Adrenal gland (tissue), 12 donors: ENCODE results near the gene MAST4. TPM values are rescaled to one million over a fixed set of nuclear protein-coding genes. Genes with fewer than 3 reads are reported as not detected.

Experiments
- DNase-seq, 7 donors: peaks; one replicate each; pipeline ENCODE4 v3.0.0-alpha.2; 2019 to 2020
- H3K27ac ChIP-seq, 5 donors: fragments of 200-600 bp; sonication (generic) in 4 of 5; 1 replicate in 3 of 5; 2 replicates in 2 of 5; pipeline versions ENCODE4 v1.5.1 to v1.8.0; 2016 to 2020; ENCODE audit warnings: mild to moderate bottlenecking in 1 of 5
- H3K27me3 ChIP-seq: fragments of 200-600 bp; 2 replicates; pipeline ENCODE4 v1.8.0; 2021
- H3K36me3 ChIP-seq, 2 donors: fragments of 200-600 bp; replicated peaks in 1 of 2; 1 replicate in 1 of 2; 2 replicates in 1 of 2; pipeline versions ENCODE4 v1.5.1 to v1.8.0; 2018 to 2022
- H3K4me1 ChIP-seq, 2 donors: fragments of 200-600 bp; replicated peaks in 1 of 2; 1 replicate in 1 of 2; 2 replicates in 1 of 2; pipeline versions ENCODE4 v1.5.1 to v1.8.0; 2018 to 2021
- H3K4me3 ChIP-seq, 4 donors: fragments of 200-600 bp; sonication (generic) in 3 of 4; one replicate each; pipeline ENCODE4 v1.5.1; 2016 to 2018
- H3K9me3 ChIP-seq, 3 donors: fragments of 200-600 bp; sonication (generic) in 1 of 3; replicated peaks in 1 of 3; 1 replicate in 2 of 3; 2 replicates in 1 of 3; pipeline versions ENCODE4 v1.5.1 to v1.8.0; 2016 to 2021
- POLR2A ChIP-seq, 2 donors: fragments of 450-650 bp; IDR thresholded peaks; one replicate each; pipeline ENCODE4 v1.6.1; 2017; ENCODE audit warnings: antibody characterized with exemption in 2 of 2, mild to moderate bottlenecking in 2 of 2, moderate library complexity in 1 of 2
- WGBS, 4 donors: extraction: QIAGEN DNeasy Blood & Tissue Kit in 2 of 4; methylation state at CpG; one replicate each; pipeline versions ENCODE4 v1.1.5 to v1.1.7; 2013 to 2017; 5-methylcytosine and 5-hydroxymethylcytosine counted together
- intact Hi-C, 2 donors: fragments of 100-400 bp; cut with DNase I; formaldehyde crosslinking; loops; one replicate each; pipeline versions ENCODE4 v1.14.1 to v1.15.0; 2022 to 2023
- polyA plus RNA-seq, 3 donors: library from polyadenylated mRNA; stranded (reverse); fragments of 200-250 nt in 2 of 3; fragments of 350-450 nt in 1 of 3; fragmentation: Illumina TruSeq in 1 of 3; extraction: RNeasy Lipid Tissue Mini Kit (QIAGEN cat#74804) in 1 of 3; gene quantifications; one replicate each; pipeline ENCODE4 v1.2.3, GENCODE V29; 2013 to 2014
- total RNA-seq, 9 donors: library from RNA; depleted of rRNA in 4 of 9; stranded (reverse); fragments of >200 nt in 4 of 9; fragments of 120-200 nt in 1 of 9; fragmentation: NEBNext Ultra II Directional in 1 of 9; extraction: Animal tissue kit (Norgen Biotek cat#: 25700) in 1 of 9; gene quantifications; one replicate each; pipeline versions ENCODE4 v1.1.0 to v1.2.4, GENCODE V29; 2013 to 2023
- TF ChIP-seq, protein P1 (sequence below), 6 experiments: fragments of 450-650 bp in 4 of 6; fragments of 200-600 bp in 2 of 6; sonication (generic) in 1 of 6; IDR thresholded peaks; 1 replicate in 5 of 6; 2 replicates in 1 of 6; pipeline versions ENCODE4 v1.5.1 to v1.8.0; 2016 to 2021; ENCODE audit warnings: antibody characterized with exemption in 6 of 6, mild to moderate bottlenecking in 2 of 6, moderate library complexity in 1 of 6
- donor health status: healthy with polysubstance abuse.
- donor health status: Bipolar disorder and iron deficiency.
- donor health status: DM: yes; HTN: yes; CAD: no.
- donor health status: DM: no; HTN: no; CAD: no.
- donor health status: DM: no; HTN: no; CAD: no.
- donor health status: DM: yes; HTN: yes; CAD: no.

MAST4 gene
- total and polyA plus RNA-seq, 12 donors, result 12.3 to 95.0 (median 42.8) TPM

DNA sequence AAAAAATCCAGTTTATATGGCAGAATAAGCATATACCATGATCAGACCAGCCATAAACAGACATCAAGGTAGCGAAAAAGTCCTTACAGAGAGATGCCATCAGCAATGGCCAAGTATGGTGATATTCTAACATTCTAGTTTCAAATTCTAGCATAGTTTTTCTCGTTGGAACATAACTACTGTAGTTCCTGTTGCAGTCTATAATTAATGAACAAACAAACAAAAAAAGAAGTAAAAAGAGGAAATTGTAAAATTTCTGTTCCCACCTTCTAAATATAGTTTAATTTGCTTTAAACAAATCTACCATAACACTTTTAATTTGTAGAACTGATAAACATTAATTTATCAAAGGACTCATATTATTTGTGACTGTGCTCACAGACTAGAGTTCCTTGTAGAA, 610.3 kb downstream of the MAST4 start:
- Histone ChIP-seq H3K9me3 (no peaks in the 10 kb centered on the region), H3K4me3 (no peak overlapping the region), H3K36me3 (no peaks in the 10 kb centered on the region), H3K4me1 (no peaks in the 10 kb centered on the region), H3K27ac (no peak overlapping the region), H3K27me3 (no peaks in the 10 kb centered on the region)
- TF ChIP-seq, protein P1, sequence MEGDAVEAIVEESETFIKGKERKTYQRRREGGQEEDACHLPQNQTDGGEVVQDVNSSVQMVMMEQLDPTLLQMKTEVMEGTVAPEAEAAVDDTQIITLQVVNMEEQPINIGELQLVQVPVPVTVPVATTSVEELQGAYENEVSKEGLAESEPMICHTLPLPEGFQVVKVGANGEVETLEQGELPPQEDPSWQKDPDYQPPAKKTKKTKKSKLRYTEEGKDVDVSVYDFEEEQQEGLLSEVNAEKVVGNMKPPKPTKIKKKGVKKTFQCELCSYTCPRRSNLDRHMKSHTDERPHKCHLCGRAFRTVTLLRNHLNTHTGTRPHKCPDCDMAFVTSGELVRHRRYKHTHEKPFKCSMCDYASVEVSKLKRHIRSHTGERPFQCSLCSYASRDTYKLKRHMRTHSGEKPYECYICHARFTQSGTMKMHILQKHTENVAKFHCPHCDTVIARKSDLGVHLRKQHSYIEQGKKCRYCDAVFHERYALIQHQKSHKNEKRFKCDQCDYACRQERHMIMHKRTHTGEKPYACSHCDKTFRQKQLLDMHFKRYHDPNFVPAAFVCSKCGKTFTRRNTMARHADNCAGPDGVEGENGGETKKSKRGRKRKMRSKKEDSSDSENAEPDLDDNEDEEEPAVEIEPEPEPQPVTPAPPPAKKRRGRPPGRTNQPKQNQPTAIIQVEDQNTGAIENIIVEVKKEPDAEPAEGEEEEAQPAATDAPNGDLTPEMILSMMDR (IDR thresholded peaks at IDR 0.05), result no peak
- TF ChIP-seq POLR2A (IDR thresholded peaks at IDR 0.05), result no peak
- no peak for DNase-seq
- intact Hi-C loops, result loop anchor here (5.0 to 10.0 kb wide), 2 partner anchors 39 to 392 kb away; no protein-coding TSS in a partner anchor
- 76 to 81% (median 79%) methylated on average over 2 of the region's 2 CpGs for WGBS, 4 donors

DNA sequence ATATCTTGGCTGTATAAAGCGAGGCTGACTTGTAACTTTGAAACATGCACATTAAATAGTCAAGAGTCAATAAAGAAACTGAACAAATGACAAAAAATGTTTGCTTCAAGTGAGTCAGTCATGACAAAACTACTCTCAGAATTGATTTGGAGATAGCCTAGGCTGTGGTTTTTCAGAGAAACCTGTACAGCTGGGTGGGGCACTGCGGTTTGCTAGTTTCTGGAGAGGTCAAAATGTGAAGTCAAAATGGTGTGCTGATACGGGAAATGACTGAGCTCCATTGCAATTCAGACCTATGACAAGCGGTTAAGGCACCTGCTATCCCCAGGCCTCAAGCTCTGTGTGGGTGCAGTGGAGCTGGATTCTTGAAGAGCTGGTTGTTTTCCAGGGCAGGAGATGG, 610.7 kb downstream of the MAST4 start:
- intact Hi-C loops, result loop anchor here (5.0 to 10.0 kb wide), 2 partner anchors 40 to 392 kb away; no protein-coding TSS in a partner anchor
- H3K4me3 ChIP-seq, result no peak overlapping the region
- no peaks in the 10 kb centered on the region for H3K9me3 ChIP-seq
- no peaks in the 10 kb centered on the region for H3K4me1 ChIP-seq
- 85 to 98% (median 92%) methylated on average over 4 of the region's 4 CpGs for WGBS, 4 donors
- H3K36me3 ChIP-seq, result no peaks in the 10 kb centered on the region
- no peak for DNase-seq
- H3K27me3 ChIP-seq, result no peaks in the 10 kb centered on the region
- TF ChIP-seq POLR2A (IDR thresholded peaks at IDR 0.05), result no peak
- H3K27ac ChIP-seq, result no peak overlapping the region

DNA sequence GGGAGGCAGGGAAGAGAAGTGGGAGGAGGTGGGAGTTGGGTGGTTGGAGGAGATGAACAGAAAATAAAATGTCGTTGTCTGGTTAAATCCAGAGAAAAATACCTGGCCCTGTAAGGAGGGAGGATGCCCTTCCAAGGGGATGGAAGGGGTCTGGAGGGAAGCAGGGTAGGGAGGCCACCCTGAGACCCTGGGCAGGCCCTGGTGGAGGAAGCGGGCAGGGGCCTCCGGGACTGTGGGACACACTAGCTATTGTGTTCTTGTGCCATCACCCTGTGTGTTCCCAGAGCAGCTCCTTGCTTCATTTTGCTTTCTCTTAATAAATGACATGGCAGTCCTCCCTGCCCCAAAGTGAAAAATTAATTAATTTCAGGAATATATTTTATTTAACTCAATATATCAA, 612.2 kb downstream of the MAST4 start:
- DNase-seq, result no peak
- no peaks in the 10 kb centered on the region for H3K9me3 ChIP-seq
- TF ChIP-seq, protein P1 (IDR thresholded peaks at IDR 0.05), result no peak
- TF ChIP-seq POLR2A (IDR thresholded peaks at IDR 0.05), result no peak
- H3K27ac ChIP-seq, result no peak overlapping the region
- H3K36me3 ChIP-seq, result no peaks in the 10 kb centered on the region
- H3K27me3 ChIP-seq, result no peaks in the 10 kb centered on the region
- intact Hi-C loops, result loop anchor here (5.0 to 10.0 kb wide), 2 partner anchors 41 to 394 kb away; no protein-coding TSS in a partner anchor
- no peaks in the 10 kb centered on the region for H3K4me1 ChIP-seq
- no peak overlapping the region for H3K4me3 ChIP-seq
- WGBS, 4 donors, result 86 to 95% (median 91%) methylated on average over 3 of the region's 3 CpGs

- Histone ChIP-seq H3K4me1 (no peaks in the 10 kb centered on the region), H3K27ac (no peak overlapping the region), H3K9me3 (no peaks in the 10 kb centered on the region), H3K4me3 (no peak overlapping the region), H3K27me3 (no peaks in the 10 kb centered on the region), H3K36me3 (no peaks in the 10 kb centered on the region)
- intact Hi-C loops, result loop anchor here (5.0 to 10.0 kb wide), 2 partner anchors 42 to 394 kb away; no protein-coding TSS in a partner anchor
- TF ChIP-seq, protein P1 (IDR thresholded peaks at IDR 0.05), result peak; percentile 48 to 91 (median 80)
- TF ChIP-seq POLR2A (IDR thresholded peaks at IDR 0.05), result no peak
- peak; percentile 77 to 86 (median 81) for DNase-seq
- 21 to 24% (median 22%) methylated on average over 11 of the region's 11 CpGs for WGBS, 4 donors
These were observed 613.1 kb downstream of the MAST4 start for GRCh38 chr5:67209141-67209771.

- DNase-seq, result no peak
- intact Hi-C loops, result no loop called here
- H3K4me3 ChIP-seq, result no peak overlapping the region
- no peaks in the 10 kb centered on the region for H3K36me3 ChIP-seq
- H3K27me3 ChIP-seq, result no peaks in the 10 kb centered on the region
- peaks cover 3 to 21% of the 10 kb centered on the region in 2 donors for H3K4me1 ChIP-seq
- 80 to 90% (median 84%) methylated on average over 2 of the region's 2 CpGs for WGBS, 4 donors
- no peaks in the 10 kb centered on the region for H3K9me3 ChIP-seq
- H3K27ac ChIP-seq, result no peak overlapping the region
- TF ChIP-seq, protein P1 (IDR thresholded peaks at IDR 0.05), result no peak
- TF ChIP-seq POLR2A (IDR thresholded peaks at IDR 0.05), result no peak
These were observed 615.7 kb downstream of the MAST4 start for GRCh38 chr5:67211926-67212325.
